ENCODE results near the gene DPYSL3. TPM values are rescaled to one million over a fixed set of nuclear protein-coding genes. Genes with fewer than 3 reads are reported as not detected.
"Not testable (repeated sequence)": the region's sequence is repeated elsewhere in the genome, so short reads cannot be mapped to it uniquely, and the experiment has no call there.

DPYSL3 gene
- total RNA-seq, 1 donor from 2014 or later: 0.20 TPM

DNA sequence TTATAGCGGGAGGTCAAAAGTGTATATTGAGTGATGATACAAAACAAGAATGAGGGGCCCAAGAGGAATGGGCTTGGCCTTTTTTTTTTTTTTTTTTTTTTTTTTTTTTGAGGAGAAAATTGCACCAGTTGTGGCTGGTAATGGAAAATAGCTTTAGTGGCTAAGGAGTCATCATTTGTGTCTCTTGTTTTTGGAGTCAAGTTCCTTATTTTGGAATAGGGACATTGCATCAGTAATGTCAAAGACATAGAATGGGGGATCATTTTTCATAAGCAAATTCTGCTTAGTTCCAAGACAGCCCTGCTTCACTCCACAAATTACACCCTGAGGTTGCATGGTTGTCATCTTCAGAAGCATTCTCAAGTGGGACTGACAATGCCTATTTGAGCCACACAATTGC lies 137.7 kb downstream of the DPYSL3 start:
- intact Hi-C loops (cut with micrococcal nuclease): no loop called here

DNA sequence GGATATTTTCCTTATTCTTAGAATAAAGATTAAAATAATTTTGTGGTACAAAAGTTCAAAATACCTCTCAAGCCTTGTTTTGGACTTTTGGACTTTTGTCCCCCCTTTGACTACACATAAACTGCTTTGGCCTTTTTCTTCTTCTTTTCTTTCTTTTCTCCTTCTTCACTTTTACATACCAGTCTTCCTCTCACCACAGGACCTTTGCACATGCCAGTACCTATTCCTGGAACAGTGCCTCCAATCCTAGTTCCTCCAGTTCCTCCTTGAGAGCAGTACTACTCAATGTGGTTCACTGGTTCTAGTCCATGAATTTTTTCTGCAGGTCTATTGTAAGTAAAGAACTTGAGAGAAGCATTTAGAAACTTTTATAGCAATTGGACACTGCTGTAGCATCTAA lies 138.6 kb downstream of the DPYSL3 start:
- intact Hi-C loops (cut with micrococcal nuclease): no loop called here

DNA sequence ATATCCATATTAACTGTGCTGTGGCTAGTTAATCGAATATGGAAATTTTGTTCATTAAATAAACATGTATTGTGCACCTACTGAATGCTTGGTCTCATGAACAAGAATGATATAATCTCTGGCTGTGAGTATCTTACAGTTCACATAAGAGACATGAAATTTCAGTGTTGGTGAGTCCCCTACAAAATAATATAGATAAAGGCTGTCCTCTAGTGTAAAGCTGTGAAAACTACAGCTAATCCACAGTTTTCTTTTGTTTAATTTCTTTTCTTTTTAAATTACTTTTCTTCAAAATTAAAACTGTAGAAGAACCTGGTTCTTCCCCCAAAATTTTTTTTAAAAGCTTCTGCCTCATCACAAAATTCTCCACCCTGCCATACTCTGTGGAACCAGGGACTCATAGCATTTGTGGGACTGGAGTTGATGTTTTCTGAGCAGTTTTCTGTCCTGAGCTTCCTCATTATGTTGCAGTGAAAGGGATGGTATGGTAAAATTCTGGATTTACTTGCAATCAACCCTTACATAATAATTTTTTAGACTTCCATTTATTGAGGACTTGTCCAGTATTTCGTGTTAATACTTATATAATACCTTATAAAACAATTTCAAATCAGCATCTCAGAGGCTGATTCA lies 140.0 kb downstream of the DPYSL3 start:
- intact Hi-C loops (cut with micrococcal nuclease): loop anchor here (2.0 kb wide), 1 partner anchor 271 kb away; no protein-coding TSS in a partner anchor

DNA sequence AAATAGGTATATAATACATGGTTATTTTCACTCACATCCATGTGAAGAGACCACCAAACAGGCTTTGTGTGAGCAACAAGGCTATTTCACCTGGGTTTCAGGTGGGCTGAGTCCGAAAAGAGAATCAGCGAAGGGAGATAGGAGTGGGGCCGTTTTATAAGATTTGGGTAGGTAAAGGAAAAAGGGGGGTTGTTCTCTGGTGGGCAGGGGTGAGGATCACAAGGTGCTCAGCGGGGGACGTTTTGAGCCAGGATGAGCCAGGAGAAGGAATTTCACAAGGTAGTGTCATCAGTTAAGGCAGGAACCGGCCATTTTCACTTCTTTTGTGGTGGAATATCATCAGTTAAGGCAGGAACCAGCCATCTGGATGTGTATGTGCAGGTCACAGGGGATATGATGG lies 142.5 kb downstream of the DPYSL3 start:
- intact Hi-C loops (cut with micrococcal nuclease): not testable (repeated sequence)

DNA sequence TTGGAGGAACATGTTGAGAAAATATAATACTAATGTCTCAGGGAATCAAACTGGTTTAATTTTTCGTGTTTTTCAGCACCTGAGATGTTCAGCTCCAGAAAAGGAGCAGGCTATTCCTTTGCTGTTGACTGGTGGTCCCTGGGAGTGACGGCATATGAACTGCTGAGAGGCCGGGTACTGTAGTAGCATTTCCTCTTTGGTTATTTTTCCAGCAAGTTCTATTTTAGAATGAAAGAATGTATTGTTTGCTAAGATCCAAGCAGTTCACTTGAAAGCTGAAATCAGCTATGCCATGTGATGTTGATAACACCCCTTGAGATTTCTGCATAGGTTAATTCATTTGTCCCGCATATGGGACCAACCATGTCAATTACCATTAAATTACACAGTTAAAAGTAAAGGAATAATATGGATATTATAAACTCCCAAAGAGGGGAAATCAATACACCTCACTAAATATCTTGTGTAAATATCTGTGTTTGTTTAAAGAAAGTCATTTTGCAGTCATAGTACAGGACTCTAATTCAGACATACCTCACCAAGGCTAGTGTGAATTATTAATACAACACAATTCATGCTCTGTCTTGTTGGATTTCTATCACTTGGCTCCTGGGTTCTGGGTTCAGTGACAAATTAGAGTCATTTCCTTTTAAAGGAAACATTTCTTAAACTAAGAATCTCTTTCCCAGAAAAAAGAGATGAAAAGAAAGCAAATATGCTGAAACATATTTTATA lies 148.3 kb downstream of the DPYSL3 start:
- intact Hi-C loops (cut with micrococcal nuclease): no loop called here

DNA sequence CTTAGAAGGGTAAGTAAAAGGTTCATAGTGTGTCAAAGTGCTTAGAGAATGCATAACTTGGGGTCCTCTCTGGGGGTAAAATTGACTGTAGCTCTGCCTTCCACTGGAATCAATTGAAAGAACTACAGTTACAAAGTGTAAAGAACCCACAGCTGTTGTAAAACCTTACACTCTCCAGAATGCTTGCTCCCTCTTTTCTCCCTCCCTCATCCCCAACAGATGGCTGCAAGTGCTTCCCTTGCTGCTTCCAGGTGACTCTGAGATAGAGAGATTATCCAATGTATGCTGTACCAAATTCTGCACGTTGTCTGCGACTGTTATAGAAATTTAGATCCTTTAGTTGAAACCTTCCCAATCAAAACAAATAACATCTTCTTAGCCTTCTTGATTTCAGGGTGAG lies 149.1 kb downstream of the DPYSL3 start:
- intact Hi-C loops (cut with micrococcal nuclease): no loop called here

DNA sequence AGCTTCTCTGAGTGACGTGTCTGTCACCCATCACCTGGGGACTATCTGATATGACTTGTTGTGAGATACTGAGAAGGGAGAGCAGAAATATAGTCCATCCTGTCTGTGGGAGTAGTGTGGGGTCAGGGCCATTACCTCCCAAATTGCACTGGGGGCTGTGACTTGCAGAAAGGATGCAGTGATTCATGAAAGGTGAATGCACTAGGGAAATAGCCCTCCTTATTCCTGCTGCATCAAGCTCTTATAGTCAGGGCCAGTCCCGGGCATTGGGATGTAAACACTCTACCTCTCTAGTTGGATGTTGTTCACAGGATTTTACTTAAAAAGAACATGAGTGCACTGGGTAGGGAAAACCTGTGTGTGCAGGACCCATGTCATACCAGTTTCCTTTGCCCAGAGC lies 150.3 kb downstream of the DPYSL3 start:
- intact Hi-C loops (cut with micrococcal nuclease): no loop called here

DNA sequence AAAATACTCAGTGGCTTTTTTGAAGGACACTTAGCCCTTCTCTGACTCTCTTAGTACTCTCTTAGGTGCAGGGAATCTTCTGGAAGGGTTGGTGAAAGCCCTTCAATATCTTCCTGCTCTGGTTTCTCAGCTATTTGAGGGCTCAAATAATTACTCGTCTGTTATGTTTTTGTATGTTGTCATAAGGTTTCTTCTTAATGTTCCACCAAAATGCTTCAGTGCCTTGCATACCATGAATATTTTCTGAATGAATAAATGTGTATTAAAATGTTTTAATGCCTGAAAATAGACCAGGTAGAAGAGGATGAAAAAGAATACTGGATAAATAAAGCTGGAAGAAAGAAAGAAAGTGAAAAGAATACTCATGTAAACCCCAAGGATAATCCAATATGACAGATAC lies 150.8 kb downstream of the DPYSL3 start:
- intact Hi-C loops (cut with micrococcal nuclease): no loop called here

DNA sequence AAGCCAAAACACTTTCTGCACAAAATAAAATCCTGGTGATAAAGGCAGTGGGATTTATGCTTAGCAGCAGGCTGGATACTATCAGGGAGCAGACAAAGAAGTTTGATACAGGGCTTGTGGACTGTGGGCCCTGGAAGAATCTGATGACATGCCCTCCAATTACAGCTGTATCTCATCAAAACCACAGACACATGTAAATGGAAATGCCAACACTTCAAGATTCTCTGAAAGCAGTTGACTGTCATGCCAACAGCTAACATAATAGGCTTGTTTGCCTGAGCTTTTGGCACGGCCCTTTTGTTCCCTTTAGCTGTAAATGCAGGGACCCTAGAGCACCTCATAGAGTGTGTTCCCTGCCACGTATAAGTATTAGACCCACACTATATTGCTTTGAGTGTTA lies 160.6 kb downstream of the DPYSL3 start:
- intact Hi-C loops (cut with micrococcal nuclease): no loop called here

DNA sequence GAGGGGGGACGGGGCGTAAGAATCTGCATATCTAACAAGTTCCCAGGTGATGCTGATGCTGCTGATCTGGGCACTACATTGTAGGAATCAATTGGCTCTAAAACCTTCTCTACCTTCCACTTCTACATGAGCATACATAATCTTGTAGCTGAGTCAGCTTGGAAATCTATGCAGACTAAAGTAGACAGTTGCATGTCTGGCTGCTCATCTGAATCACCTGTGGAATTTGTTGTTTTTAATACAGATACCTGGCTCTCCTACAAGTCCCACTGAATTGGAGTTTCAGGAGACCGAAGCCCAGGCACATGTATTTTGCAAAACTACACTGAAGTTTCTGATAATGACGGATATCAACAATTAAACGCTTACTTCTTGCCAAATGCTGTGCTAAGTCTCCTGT lies 161.4 kb downstream of the DPYSL3 start:
- intact Hi-C loops (cut with micrococcal nuclease): no loop called here

DNA sequence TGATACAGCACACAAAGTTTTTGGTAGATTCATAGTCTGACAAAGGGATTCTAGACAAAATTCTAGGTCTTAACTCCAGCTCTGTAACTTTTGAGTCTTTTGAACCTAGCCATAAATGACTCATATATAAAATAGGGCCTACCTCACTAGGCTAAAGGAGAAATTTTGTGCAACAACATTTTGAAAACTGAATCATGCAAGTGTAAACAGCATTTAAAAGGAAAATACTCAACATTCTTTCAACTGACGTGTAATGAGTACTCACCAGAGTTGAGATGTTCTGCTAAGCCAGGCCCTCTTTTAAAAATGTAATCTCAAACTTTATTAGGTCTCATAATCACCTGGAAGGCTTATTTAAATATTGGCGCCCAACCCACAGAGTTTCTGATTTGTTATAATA lies 161.8 kb downstream of the DPYSL3 start:
- intact Hi-C loops (cut with micrococcal nuclease): no loop called here

DNA sequence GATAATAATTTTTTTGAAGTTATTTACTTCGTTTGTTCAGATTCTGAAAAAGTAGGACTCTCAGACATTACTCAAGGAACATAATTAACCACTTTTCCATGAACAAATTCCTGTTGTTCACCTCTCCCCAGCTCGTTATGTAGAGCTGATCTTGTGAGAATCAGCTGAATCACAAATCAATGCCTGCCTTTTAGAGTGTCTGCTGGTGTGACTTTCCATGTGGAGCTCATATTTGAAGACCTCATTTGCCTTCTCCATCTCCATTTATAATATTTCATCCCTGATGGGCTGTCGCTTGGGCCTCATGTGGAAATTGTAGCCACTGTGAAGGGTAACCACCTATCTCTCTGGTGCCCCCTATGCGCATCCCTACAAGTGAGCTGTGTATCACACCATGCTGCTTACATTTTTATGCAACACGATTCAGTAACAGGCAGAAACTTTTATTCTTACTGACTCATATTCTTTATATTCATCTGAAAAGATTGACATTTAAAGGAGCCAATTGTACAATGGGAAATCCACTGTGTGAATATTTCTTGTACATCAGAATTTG lies 163.8 kb downstream of the DPYSL3 start:
- intact Hi-C loops (cut with micrococcal nuclease): no loop called here

DNA sequence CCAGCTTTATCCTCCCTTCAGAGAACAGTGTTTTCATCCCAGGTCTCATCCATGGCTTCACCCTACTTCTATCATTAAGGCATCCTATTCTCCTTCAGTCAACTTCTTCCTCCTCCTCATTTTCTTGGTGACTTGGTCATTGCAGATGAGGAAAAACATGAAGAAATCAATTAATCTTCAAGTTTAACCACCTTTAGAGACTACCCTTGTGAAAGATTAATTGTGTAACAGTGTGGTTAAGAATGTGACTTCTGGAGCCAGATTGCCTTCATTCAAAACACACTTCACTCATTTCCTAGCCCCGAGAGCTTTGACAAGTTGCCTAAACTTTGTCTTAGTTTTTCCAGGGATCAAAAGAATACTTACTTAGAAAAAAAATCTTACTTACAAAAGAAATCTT lies 165.0 kb downstream of the DPYSL3 start:
- intact Hi-C loops (cut with micrococcal nuclease): no loop called here

DNA sequence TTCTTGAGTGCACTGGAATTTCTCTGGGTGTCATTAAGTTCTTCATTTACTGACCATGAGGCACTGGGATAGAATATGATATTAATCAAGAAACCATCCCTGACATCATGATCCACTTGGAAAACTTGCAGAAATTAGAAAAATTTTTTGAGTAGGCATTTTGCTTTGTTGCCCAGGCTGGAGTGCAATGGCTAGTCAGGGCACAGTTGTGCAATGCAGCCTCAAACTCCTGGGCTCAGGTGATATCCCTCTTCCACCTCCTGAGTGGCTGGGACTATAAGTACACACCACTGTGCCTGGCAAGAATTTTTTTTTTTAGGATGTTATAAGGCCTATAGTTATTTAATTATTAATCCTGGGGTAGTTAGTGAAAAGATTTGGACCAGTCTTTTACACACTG lies 168.5 kb downstream of the DPYSL3 start:
- intact Hi-C loops (cut with micrococcal nuclease): no loop called here

DNA sequence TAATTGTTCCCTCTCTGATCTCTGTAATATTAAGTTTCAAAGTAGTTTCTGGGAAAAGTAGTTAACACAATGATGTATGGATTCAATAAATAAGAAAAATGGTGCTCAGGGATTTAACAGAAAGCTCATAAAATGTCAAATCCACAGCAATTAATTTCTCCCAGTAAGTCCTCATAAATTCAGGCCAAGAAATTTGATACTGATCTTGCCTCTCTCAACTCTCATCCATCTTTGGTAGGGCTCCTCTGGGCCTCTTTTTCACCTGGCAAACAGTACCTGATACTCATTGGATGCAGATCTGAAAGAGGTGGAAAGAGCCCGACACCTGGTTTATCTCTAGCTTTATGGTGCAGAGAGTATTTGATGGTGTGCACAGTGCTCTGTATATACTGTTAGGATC lies 168.9 kb downstream of the DPYSL3 start:
- intact Hi-C loops (cut with micrococcal nuclease): no loop called here

All from T-helper 1 cell treated with Interleukin-12 subunit alpha and Interleukin-12 subunit beta and Interleukin-4 antibody, amounts not matched to agents 30 ng/mL and 1 ng/mL, for 36 hours (primary cell).